Neural crest cell (in vitro differentiated cells): ENCODE data around the gene OSBPL3. TPM values are rescaled to one million over a fixed set of nuclear protein-coding genes. Genes with fewer than 3 reads are reported as not detected.

Experiments used
- DNase-seq: peaks from one replicate; pipeline ENCODE4 v3.0.0; 2021; ENCODE audit warnings: low read depth, mixed read lengths, low spot score
- H3K27ac Mint-ChIP-seq: one replicate; pipeline ENCODE4 v1.8.0; 2021; ENCODE audit warnings: mild to moderate bottlenecking, mixed read lengths; ENCODE audit not compliant: unreplicated experiment
- H3K27me3 Mint-ChIP-seq: 2 replicates; pipeline ENCODE4 v1.8.0; 2021; ENCODE audit warnings: low read depth, mild to moderate bottlenecking, mixed read lengths
- H3K36me3 Mint-ChIP-seq: 2 replicates; pipeline ENCODE4 v1.8.0; 2021; ENCODE audit warnings: low read depth, mild to moderate bottlenecking, mixed read lengths
- H3K4me1 Mint-ChIP-seq: 2 replicates; pipeline ENCODE4 v1.8.0; 2021; ENCODE audit warnings: mixed read lengths
- H3K4me3 Mint-ChIP-seq: one replicate; pipeline ENCODE4 v1.8.0; 2021; ENCODE audit warnings: mild to moderate bottlenecking, mixed read lengths
- H3K9me3 Mint-ChIP-seq: 2 replicates; pipeline ENCODE4 v1.8.0; 2021; ENCODE audit warnings: mixed read lengths
- total RNA-seq: library from RNA; stranded (reverse); gene quantifications from 2 replicates; pipeline ENCODE4 v1.2.1, GENCODE V29; 2021
- TF ChIP-seq, protein P1 (sequence below): fragments of 200-600 bp; sonication (generic); conservative IDR thresholded peaks from 2 replicates; pipeline ENCODE4 v1.5.0; 2021; ENCODE audit warnings: antibody characterized with exemption, mild to moderate bottlenecking

The OSBPL3 gene
- total RNA-seq, 1 donor from 2014 or later: 11.8 TPM

DNA sequence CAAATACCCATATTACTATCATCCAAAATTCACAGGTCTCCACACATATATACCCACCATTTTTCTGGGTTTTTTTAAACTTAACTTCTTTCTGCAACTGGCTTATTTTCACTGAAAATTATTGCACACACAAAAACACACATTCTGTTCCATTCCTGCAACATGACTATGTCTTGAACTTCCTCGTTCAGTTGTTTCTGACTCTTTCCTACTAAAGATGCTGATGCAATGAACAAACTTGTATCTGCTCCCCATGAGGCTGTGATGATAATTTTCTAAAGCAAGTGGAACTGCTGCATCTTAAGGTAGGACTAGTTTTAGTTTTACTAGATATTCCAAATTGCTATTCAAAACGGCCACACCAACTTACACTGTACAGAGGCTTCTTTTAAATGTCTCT is 77.7 kb downstream of the OSBPL3 start:
- no peak overlapping the region for H3K4me3 Mint-ChIP-seq
- H3K27me3 Mint-ChIP-seq: no peaks in the 10 kb centered on the region

DNA sequence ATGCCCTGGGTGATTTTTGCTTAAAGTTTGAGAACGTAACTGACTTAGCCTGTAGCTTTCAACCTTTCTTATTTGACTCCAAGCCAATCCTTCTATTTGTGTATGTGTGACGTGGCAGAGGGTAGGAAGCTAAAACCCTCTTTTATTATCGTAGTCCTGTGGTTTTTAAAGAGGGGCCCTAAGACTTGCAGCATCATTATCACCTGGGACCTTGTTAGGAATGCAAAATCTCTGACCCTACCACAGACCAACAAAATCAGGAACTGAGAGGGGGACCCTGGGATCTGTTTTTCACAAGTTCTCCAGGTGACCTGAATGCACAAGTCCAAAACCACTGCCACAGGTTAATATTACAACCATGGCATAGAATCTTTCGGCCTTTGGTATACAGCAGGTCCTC is 80.1 kb downstream of the OSBPL3 start:
- TF ChIP-seq, protein P1, sequence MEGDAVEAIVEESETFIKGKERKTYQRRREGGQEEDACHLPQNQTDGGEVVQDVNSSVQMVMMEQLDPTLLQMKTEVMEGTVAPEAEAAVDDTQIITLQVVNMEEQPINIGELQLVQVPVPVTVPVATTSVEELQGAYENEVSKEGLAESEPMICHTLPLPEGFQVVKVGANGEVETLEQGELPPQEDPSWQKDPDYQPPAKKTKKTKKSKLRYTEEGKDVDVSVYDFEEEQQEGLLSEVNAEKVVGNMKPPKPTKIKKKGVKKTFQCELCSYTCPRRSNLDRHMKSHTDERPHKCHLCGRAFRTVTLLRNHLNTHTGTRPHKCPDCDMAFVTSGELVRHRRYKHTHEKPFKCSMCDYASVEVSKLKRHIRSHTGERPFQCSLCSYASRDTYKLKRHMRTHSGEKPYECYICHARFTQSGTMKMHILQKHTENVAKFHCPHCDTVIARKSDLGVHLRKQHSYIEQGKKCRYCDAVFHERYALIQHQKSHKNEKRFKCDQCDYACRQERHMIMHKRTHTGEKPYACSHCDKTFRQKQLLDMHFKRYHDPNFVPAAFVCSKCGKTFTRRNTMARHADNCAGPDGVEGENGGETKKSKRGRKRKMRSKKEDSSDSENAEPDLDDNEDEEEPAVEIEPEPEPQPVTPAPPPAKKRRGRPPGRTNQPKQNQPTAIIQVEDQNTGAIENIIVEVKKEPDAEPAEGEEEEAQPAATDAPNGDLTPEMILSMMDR: no peak
- no peaks in the 10 kb centered on the region for H3K4me1 Mint-ChIP-seq
- no peak for DNase-seq
- H3K27me3 Mint-ChIP-seq: no peaks in the 10 kb centered on the region
- no peaks in the 10 kb centered on the region for H3K9me3 Mint-ChIP-seq
- H3K36me3 Mint-ChIP-seq: no peaks in the 10 kb centered on the region
- H3K27ac Mint-ChIP-seq: no peak overlapping the region
- H3K4me3 Mint-ChIP-seq: no peak overlapping the region

More for the DNA sequence above, 77.7 kb downstream of the OSBPL3 start:
- no peaks in the 10 kb centered on the region for H3K4me1 Mint-ChIP-seq
- TF ChIP-seq, protein P1: no peak
- no peak overlapping the region for H3K27ac Mint-ChIP-seq
- no peaks in the 10 kb centered on the region for H3K9me3 Mint-ChIP-seq
- DNase-seq: no peak
- peaks cover 3% of the 10 kb centered on the region for H3K36me3 Mint-ChIP-seq

- H3K27ac Mint-ChIP-seq: no peak overlapping the region
- no peak for DNase-seq
- H3K4me3 Mint-ChIP-seq: no peak overlapping the region
- no peaks in the 10 kb centered on the region for H3K4me1 Mint-ChIP-seq
- no peaks in the 10 kb centered on the region for H3K36me3 Mint-ChIP-seq
- H3K9me3 Mint-ChIP-seq: no peaks in the 10 kb centered on the region
- H3K27me3 Mint-ChIP-seq: no peaks in the 10 kb centered on the region
- TF ChIP-seq, protein P1: no peak
Measured at GRCh38 chr7:24899161-24899560, 80.8 kb downstream of the OSBPL3 start.

GRCh38 chr7:24898691-24899090 is 81.3 kb downstream of the OSBPL3 start:
- Mint-ChIP-seq H3K27me3 (no peaks in the 10 kb centered on the region), H3K36me3 (no peaks in the 10 kb centered on the region), H3K4me1 (no peaks in the 10 kb centered on the region), H3K27ac (no peak overlapping the region), H3K9me3 (no peaks in the 10 kb centered on the region), H3K4me3 (no peak overlapping the region)
- TF ChIP-seq, protein P1: no peak
- no peak for DNase-seq

GRCh38 chr7:24896031-24896501 is 83.9 kb downstream of the OSBPL3 start:
- no peaks in the 10 kb centered on the region for H3K4me1 Mint-ChIP-seq
- TF ChIP-seq, protein P1: no peak
- H3K9me3 Mint-ChIP-seq: no peaks in the 10 kb centered on the region
- no peak overlapping the region for H3K4me3 Mint-ChIP-seq
- no peak overlapping the region for H3K27ac Mint-ChIP-seq
- H3K36me3 Mint-ChIP-seq: no peaks in the 10 kb centered on the region
- no peak for DNase-seq
- H3K27me3 Mint-ChIP-seq: no peaks in the 10 kb centered on the region
